Sigmoid colon (tissue), 4 donors: Measurements from ENCODE around the gene PFKP.

Experiments
- CTCF ChIP-seq, 4 experiments: fragments of 450-650 bp in 3 of 4; fragments of 200-600 bp in 1 of 4; IDR thresholded peaks; one replicate each; pipeline ENCODE4 v1.5.1; 2016 to 2019; ENCODE audit warnings: antibody characterized with exemption in 4 of 4, mild to moderate bottlenecking in 3 of 4, moderate library complexity in 2 of 4
- EP300 ChIP-seq, 4 donors: sonication (generic); formaldehyde crosslinking; IDR thresholded peaks; one replicate each; pipeline ENCODE4 v1.6.1; 2017; ENCODE audit warnings: antibody characterized with exemption in 4 of 4
- POLR2A ChIP-seq, 2 donors: fragments of 450-650 bp; IDR thresholded peaks; one replicate each; pipeline ENCODE4 v1.6.1; 2016; ENCODE audit warnings: antibody characterized with exemption in 2 of 2, mild to moderate bottlenecking in 2 of 2, moderate library complexity in 2 of 2

- TF ChIP-seq CTCF (IDR thresholded peaks at IDR 0.05) (no peak), EP300 (IDR thresholded peaks at IDR 0.05) (no peak), POLR2A (IDR thresholded peaks at IDR 0.05) (no peak)
These were observed 43.5 kb upstream of the PFKP start for GRCh38 chr10:3023892-3024291.
